OCI-LY7 (cell line): ENCODE results near the gene DNAJC11. TPM values are rescaled to one million over a fixed set of nuclear protein-coding genes. Genes with fewer than 3 reads are reported as not detected.
A peak's percentile ranks its signal among the peaks of the same experiment; 100 is the strongest.

Source experiments
- BruUV-seq: library from RNA; stranded (reverse); fragments of 400-500 nt; replicated peaks from 2 replicates; lab custom pipeline; 2021; lab: Mats Ljungman, UMichigan
- CTCF ChIA-PET: fragments of 300-600 bp; sonication (Branson Sonifier 250); formaldehyde crosslinking; loops from one replicate; lab custom pipeline; 2022; ENCODE audit warnings: antibody characterized with exemption; ENCODE audit not compliant: unreplicated experiment; lab: Charles Lee
- POLR2A ChIA-PET: fragments of 300-600 bp; sonication (Branson Sonifier 250); formaldehyde crosslinking; loops from one replicate; lab custom pipeline; 2022; ENCODE audit warnings: antibody characterized with exemption; lab: Charles Lee
- DNase-seq: peaks from one replicate; pipeline ENCODE4 v3.0.0-alpha.2; 2015; ENCODE audit warnings: low spot score
- H2AFZ ChIP-seq: fragments of 200-600 bp; sonication (generic), shearing (Covaris generic); 2 replicates; pipeline ENCODE4 v1.6.1; 2014; ENCODE audit warnings: mild to moderate bottlenecking, antibody characterized with exemption, low read length, moderate library complexity
- H3K27ac ChIP-seq: fragments of 200-600 bp; sonication (generic); 2 replicates; pipeline ENCODE4 v1.5.1; 2014; ENCODE audit warnings: mixed run types, low read depth, mild to moderate bottlenecking, moderate library complexity, low read length, inconsistent platforms; ENCODE audit not compliant: poor library complexity, severe bottlenecking
- H3K36me3 ChIP-seq: fragments of 200-600 bp; sonication (generic); 2 replicates; pipeline ENCODE4 v1.6.1; 2014; ENCODE audit warnings: mild to moderate bottlenecking, antibody characterized with exemption, low read length, moderate library complexity, mixed read lengths; ENCODE audit not compliant: insufficient read depth
- H3K4me1 ChIP-seq: fragments of 200-600 bp; sonication (generic); 2 replicates; pipeline ENCODE4 v1.5.1; 2014; ENCODE audit warnings: mild to moderate bottlenecking, low read length; ENCODE audit not compliant: insufficient read depth, poor library complexity, severe bottlenecking
- H3K4me2 ChIP-seq: fragments of 200-600 bp; sonication (generic); 2 replicates; pipeline ENCODE4 v1.6.1; 2014; ENCODE audit warnings: mild to moderate bottlenecking, low read length
- H3K4me3 ChIP-seq: fragments of 200-600 bp; sonication (generic); 2 replicates; pipeline ENCODE4 v1.5.1; 2014; ENCODE audit warnings: mild to moderate bottlenecking, low read depth, low read length; ENCODE audit not compliant: poor library complexity, severe bottlenecking
- H3K79me2 ChIP-seq: fragments of 200-600 bp; sonication (generic); 2 replicates; pipeline ENCODE4 v1.6.1; 2016; ENCODE audit warnings: low read depth, mild to moderate bottlenecking, low read length, moderate library complexity, mixed read lengths; ENCODE audit not compliant: insufficient read depth
- H3K9me2 ChIP-seq: fragments of 200-600 bp; sonication (generic); 2 replicates; pipeline ENCODE4 v1.6.1; 2016; ENCODE audit warnings: mild to moderate bottlenecking, low read length, mixed read lengths; ENCODE audit not compliant: insufficient read depth
- H3K9me3 ChIP-seq: fragments of 200-600 bp; sonication (generic); 2 replicates; pipeline ENCODE4 v1.6.1; 2014; ENCODE audit warnings: mild to moderate bottlenecking, mixed run types, low read length, mixed read lengths
- H4K20me1 ChIP-seq: fragments of 200-600 bp; sonication (generic); 2 replicates; pipeline ENCODE4 v1.6.1; 2014; ENCODE audit warnings: mild to moderate bottlenecking, antibody characterized with exemption, low read length, moderate library complexity, mixed read lengths; ENCODE audit not compliant: insufficient read depth
- EZH2phosphoT487 ChIP-seq: fragments of 200-600 bp; sonication (generic); IDR thresholded peaks from 2 replicates; pipeline ENCODE4 v1.6.1; 2018; ENCODE audit warnings: low read depth, borderline replicate concordance, mild to moderate bottlenecking, mixed run types, antibody characterized with exemption, low read length, moderate library complexity, mixed read lengths
- intact Hi-C: fragments of 100-400 bp; cut with micrococcal nuclease; formaldehyde crosslinking; loops from one replicate; pipeline ENCODE4 v1.10.0; 2022; ENCODE audit not compliant: unreplicated experiment
- total RNA-seq, 2 experiments: library from RNA; depleted of rRNA in 1 of 2; stranded (reverse); fragments of >200 nt in 1 of 2; shearing (Covaris generic) in 1 of 2; gene quantifications; 2 replicates each; pipeline ENCODE4 v1.2.3, GENCODE V29; 2014 to 2022
- TF ChIP-seq, protein P1 (sequence below): fragments of 200-600 bp; sonication (generic); conservative IDR thresholded peaks from 2 replicates; pipeline ENCODE4 v1.5.1; 2014; ENCODE audit warnings: mild to moderate bottlenecking, antibody characterized with exemption, low read length, moderate library complexity, mixed read lengths

The DNAJC11 gene
- total RNA-seq, 2 experiments from 2014 or later = 31.0 to 65.6 TPM

DNA sequence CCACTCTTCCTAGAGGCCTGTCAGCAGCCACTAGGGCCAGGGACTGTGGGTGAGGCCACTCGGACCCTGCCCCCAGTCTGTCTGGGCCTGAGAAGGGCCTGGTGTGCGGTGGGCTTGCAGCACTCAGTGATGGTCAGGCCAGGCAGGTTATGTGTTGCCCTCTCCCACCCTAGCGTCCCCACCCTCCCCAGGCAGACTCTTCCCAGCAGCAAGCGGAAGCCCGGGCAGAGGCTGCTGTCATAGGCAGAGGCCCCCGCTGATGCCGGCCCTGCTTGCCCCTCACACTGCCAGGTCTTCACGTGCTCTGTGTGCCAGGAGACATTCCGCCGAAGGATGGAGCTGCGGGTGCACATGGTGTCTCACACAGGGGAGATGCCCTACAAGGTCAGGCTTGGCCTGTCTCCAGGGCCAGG is 115.2 kb downstream of the DNAJC11 start:
- Histone ChIP-seq H2AFZ (no peak overlapping the region), H4K20me1 (no peaks in the 10 kb centered on the region), H3K79me2 (peaks cover 5% of the 10 kb centered on the region; the same call in 1 of the 2 replicates), H3K27ac (no peak overlapping the region), H3K9me3 (no peaks in the 10 kb centered on the region), H3K4me1 (peaks cover 23% of the 10 kb centered on the region), H3K9me2 (no peaks in the 10 kb centered on the region), H3K4me3 (no peak overlapping the region), H3K36me3 (peaks cover 42% of the 10 kb centered on the region), H3K4me2 (peak overlapping the region; percentile 13; the same call in 1 of the 2 replicates)
- TF ChIP-seq, protein P1, sequence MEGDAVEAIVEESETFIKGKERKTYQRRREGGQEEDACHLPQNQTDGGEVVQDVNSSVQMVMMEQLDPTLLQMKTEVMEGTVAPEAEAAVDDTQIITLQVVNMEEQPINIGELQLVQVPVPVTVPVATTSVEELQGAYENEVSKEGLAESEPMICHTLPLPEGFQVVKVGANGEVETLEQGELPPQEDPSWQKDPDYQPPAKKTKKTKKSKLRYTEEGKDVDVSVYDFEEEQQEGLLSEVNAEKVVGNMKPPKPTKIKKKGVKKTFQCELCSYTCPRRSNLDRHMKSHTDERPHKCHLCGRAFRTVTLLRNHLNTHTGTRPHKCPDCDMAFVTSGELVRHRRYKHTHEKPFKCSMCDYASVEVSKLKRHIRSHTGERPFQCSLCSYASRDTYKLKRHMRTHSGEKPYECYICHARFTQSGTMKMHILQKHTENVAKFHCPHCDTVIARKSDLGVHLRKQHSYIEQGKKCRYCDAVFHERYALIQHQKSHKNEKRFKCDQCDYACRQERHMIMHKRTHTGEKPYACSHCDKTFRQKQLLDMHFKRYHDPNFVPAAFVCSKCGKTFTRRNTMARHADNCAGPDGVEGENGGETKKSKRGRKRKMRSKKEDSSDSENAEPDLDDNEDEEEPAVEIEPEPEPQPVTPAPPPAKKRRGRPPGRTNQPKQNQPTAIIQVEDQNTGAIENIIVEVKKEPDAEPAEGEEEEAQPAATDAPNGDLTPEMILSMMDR = no peak
- no peak for TF ChIP-seq EZH2phosphoT487
- DNase-seq = no peak
- intact Hi-C loops = no loop called here
- ChIA-PET CTCF (no interaction called here), POLR2A (interaction anchor here (0.6 kb wide), 1 partner anchor 13 kb away, joined by 3 read pairs; no protein-coding TSS in a partner anchor)
- no TSS peak for BruUV-seq

DNA sequence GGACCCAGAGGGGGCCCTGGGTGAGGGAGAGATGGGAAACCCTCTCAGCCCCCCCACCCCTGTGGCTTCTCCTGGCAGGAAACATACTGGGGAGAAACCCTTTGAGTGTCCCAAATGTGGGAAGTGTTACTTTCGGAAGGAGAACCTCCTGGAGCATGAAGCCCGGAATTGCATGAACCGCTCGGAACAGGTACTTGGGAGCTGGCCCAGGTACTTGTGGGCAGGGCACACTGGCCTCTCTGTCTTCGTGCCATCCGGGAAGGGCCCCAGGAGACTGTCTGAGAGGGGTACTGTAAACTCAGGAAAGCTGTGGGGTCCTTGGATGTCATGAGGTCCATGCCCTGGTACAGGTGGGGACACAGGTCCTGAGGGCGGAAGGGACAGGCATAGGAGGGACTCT is 115.8 kb downstream of the DNAJC11 start:
- Histone ChIP-seq H3K9me3 (no peaks in the 10 kb centered on the region), H3K9me2 (no peaks in the 10 kb centered on the region), H3K4me3 (no peak overlapping the region), H3K4me1 (peaks cover 29% of the 10 kb centered on the region), H2AFZ (no peak overlapping the region), H4K20me1 (no peaks in the 10 kb centered on the region), H3K27ac (no peak overlapping the region), H3K4me2 (no peak overlapping the region), H3K36me3 (peaks cover 41% of the 10 kb centered on the region), H3K79me2 (peaks cover 11% of the 10 kb centered on the region)
- intact Hi-C loops = no loop called here
- no TSS peak for BruUV-seq
- TF ChIP-seq, protein P1 = no peak
- TF ChIP-seq EZH2phosphoT487 = no peak
- no peak for DNase-seq
- CTCF ChIA-PET = no interaction called here
- POLR2A ChIA-PET = no interaction called here

DNA sequence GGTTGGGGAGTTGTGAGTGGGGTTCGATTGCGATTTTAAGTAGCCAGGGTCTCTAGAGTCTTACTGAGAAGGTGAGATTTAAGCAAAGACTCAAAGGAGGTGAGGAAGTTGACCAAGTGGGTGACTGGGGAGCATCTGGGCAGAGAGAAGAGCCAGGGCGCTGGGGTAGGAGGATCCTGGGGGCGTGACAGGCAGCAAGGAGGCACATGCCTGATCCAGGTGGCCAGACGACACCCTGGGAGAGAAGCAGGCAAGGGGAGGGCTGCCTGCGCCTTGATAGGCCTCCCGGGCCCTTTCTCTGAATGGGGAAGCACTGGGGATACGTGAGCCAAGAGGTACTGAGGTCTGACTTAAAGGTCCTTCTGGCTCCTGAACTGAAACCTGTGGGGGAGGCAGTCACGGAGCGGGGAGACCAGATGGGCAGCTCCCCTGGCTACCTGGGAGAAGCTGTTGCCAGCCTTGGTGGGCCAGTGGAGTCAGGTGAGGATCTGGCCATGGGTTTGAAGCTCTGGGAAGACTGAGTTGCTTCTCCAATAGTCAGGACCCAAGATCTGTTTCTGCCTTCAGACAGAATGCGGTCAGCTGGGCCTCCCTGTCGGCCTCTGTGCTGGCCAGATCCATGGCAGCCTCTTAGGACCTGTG is 116.4 kb downstream of the DNAJC11 start:
- no peak overlapping the region for H2AFZ ChIP-seq
- H3K9me2 ChIP-seq = no peaks in the 10 kb centered on the region
- peaks cover 34% of the 10 kb centered on the region for H3K36me3 ChIP-seq
- no peak overlapping the region for H3K4me3 ChIP-seq
- DNase-seq = no peak
- H3K4me1 ChIP-seq = peaks cover 33% of the 10 kb centered on the region
- no peaks in the 10 kb centered on the region for H3K9me3 ChIP-seq
- peak overlapping the region; percentile 9; the same call in 1 of the 2 replicates for H3K4me2 ChIP-seq
- CTCF ChIA-PET = no interaction called here
- TF ChIP-seq, protein P1 = no peak
- no peak for TF ChIP-seq EZH2phosphoT487
- H3K27ac ChIP-seq = no peak overlapping the region
- intact Hi-C loops = no loop called here
- H3K79me2 ChIP-seq = peaks cover 17% of the 10 kb centered on the region
- no peaks in the 10 kb centered on the region for H4K20me1 ChIP-seq
- POLR2A ChIA-PET = no interaction called here
- no TSS peak for BruUV-seq
